HUES6 (cell line): ENCODE data around the gene SLC6A1.
"Not testable (repeated sequence)": the region's sequence is repeated elsewhere in the genome, so short reads cannot be mapped to it uniquely, and the experiment has no call there.

Experiments used
- H3K27ac ChIP-seq: 2 replicates; pipeline ENCODE4 v1.7.0; 2013; ENCODE audit warnings: low read depth, mild to moderate bottlenecking, low read length, inconsistent platforms
- H3K27me3 ChIP-seq: 2 replicates; pipeline ENCODE4 v1.6.1; 2013; ENCODE audit warnings: low read length; ENCODE audit not compliant: control insufficient read depth, insufficient read depth
- H3K36me3 ChIP-seq: 2 replicates; pipeline ENCODE4 v1.6.1; 2013; ENCODE audit warnings: low read length; ENCODE audit not compliant: control insufficient read depth, insufficient read depth
- H3K4me1 ChIP-seq: 2 replicates; pipeline ENCODE4 v1.6.1; 2013; ENCODE audit warnings: low read length; ENCODE audit not compliant: control insufficient read depth, insufficient read depth
- H3K4me3 ChIP-seq: 2 replicates; pipeline ENCODE4 v1.5.1; 2013; ENCODE audit warnings: low read depth, low read length
- H3K9ac ChIP-seq: one replicate; pipeline ENCODE4 v1.6.1; 2013; ENCODE audit warnings: mild to moderate bottlenecking, low read length
- H3K9me3 ChIP-seq: 2 replicates; pipeline ENCODE4 v1.6.1; 2013; ENCODE audit warnings: low read depth, low read length; ENCODE audit not compliant: control insufficient read depth, insufficient read depth

The SLC6A1 gene

DNA sequence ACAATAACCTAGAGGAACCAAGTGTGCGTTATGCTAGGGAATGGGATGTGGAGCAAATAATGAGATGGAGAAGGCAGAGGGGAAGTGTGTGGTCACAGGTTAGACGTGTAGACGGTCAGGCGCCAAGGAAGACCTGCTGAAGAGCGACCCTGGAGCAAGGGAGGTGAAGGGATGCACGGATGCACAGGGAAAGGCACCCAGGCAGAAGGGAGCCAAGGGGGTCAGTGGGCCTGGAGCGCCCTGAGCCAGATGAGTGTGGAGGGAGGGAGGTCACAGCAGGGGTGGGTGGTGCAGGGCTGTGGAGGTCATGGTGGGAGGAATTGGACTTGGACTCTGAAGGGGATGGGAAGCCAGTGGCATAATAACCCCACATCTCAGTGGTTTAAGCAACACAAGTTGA, 70.2 kb downstream of the SLC6A1 start:
- H3K27ac ChIP-seq: no peak overlapping the region
- H3K4me3 ChIP-seq: no peak overlapping the region
- H3K36me3 ChIP-seq: no peaks in the 10 kb centered on the region
- H3K9ac ChIP-seq: no peak overlapping the region
- H3K9me3 ChIP-seq: peaks cover 14% of the 10 kb centered on the region
- peaks cover 33% of the 10 kb centered on the region for H3K27me3 ChIP-seq
- H3K4me1 ChIP-seq: peaks cover 2% of the 10 kb centered on the region; the same call in 1 of the 2 replicates

DNA sequence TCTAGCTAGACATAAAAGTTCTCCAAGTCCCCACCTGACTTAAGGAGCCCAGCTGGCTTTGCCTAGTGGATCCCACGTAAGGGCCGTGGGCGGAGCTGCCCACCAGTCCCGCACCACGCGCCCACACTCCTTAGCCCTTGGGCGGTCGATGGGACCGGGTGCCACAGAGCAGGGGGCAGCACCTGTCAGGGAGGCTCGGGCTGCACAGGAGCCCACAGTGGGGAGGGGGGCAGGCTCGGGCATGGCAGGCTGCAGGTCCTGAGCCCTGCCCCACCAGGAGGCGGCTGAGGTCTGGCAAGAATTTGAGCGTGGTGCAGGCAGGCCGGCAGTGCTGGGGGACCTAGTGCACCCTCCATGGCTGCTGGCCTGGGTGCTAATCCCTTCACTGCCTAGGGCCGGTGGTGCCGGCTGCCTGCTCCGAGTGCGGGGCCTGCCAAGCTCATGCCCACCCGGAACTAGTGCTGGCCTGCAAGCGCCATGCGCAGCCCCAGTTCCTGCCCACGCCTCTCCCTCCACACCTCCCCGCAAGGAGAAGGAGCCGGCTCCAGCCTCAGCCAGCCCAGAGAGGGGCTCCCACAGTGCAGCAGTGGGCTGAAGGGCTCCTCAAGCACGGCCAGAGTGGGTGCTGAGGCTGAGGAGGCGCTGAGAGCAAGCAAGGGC, 78.7 kb downstream of the SLC6A1 start:
- Histone ChIP-seq H3K9me3 (peaks cover 23% of the 10 kb centered on the region), H3K9ac (no peak overlapping the region), H3K36me3 (no peaks in the 10 kb centered on the region), H3K4me3 (no peak overlapping the region), H3K27ac (no peak overlapping the region), H3K4me1 (no peaks in the 10 kb centered on the region), H3K27me3 (no peaks in the 10 kb centered on the region; the same call in 1 of the 2 replicates)

DNA sequence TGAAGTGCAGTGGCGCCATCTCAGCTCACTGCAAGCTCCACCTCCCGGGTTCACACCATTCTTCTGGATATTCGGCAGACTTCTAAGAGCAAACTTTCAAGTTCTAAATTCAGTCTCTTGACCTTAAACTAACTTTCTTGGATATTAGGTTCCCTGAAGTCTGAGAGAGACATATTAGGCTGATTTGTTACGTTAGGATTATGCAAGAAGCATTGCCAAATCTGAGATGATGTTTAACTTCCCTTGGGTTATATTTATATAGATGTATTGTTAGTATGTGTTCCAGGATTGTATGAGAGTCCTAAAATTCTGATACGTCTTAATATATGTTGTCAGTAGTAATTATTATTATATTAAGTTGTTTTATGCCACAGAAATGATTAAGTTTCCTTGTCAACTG, 80.1 kb downstream of the SLC6A1 start:
- H3K4me1 ChIP-seq: no peaks in the 10 kb centered on the region
- H3K9me3 ChIP-seq: peaks cover 21% of the 10 kb centered on the region
- no peak overlapping the region for H3K4me3 ChIP-seq
- no peak overlapping the region for H3K9ac ChIP-seq
- no peaks in the 10 kb centered on the region; the same call in 1 of the 2 replicates for H3K27me3 ChIP-seq
- no peak overlapping the region for H3K27ac ChIP-seq
- H3K36me3 ChIP-seq: no peaks in the 10 kb centered on the region

DNA sequence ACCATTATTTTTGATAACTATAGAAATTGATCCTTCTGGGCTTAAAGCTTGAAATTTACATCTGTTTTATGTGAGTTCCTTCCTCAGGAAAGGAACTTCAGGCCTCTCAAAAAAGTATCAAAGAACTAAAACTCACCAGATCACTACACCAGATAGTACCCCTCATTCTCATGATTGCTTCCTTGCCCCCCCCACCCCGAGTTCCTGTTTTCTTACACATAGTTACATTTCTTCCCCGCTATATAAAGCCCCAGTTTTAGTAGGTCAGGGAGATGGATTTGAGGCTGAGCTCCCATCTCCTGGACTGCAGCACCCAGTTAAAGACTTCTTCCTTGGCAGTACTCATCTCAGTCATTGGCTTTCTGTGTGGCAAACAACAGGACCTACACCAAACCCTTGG, 81.5 kb downstream of the SLC6A1 start:
- Histone ChIP-seq H3K27me3 (no peaks in the 10 kb centered on the region; the same call in 1 of the 2 replicates), H3K36me3 (no peaks in the 10 kb centered on the region), H3K4me1 (no peaks in the 10 kb centered on the region), H3K4me3 (no peak overlapping the region), H3K27ac (no peak overlapping the region), H3K9me3 (peaks cover 16% of the 10 kb centered on the region; the same call in 1 of the 2 replicates), H3K9ac (no peak overlapping the region)

DNA sequence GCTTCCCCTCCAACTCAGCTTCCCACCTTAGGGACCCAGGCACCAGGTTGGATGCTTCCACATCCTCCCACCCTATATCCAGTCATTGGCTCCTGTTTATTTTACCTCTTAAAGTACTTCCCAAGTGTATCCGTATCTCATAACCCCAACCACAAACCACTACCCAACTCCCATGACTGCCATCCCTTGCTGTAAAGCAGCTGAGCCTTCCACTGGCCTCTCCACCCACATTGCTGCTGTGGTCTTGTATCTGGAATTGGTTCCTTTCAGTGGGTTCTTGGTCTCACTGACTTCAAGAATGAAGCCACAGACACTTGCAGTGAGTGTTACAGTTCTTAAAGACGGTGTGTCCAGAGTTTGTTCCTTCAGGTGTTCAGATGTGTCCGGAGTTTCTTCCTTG, 81.9 kb downstream of the SLC6A1 start:
- peaks cover 16% of the 10 kb centered on the region; the same call in 1 of the 2 replicates for H3K9me3 ChIP-seq
- H3K36me3 ChIP-seq: no peaks in the 10 kb centered on the region
- H3K4me3 ChIP-seq: no peak overlapping the region
- H3K27me3 ChIP-seq: no peaks in the 10 kb centered on the region; the same call in 1 of the 2 replicates
- no peak overlapping the region for H3K9ac ChIP-seq
- H3K4me1 ChIP-seq: no peaks in the 10 kb centered on the region
- no peak overlapping the region for H3K27ac ChIP-seq

DNA sequence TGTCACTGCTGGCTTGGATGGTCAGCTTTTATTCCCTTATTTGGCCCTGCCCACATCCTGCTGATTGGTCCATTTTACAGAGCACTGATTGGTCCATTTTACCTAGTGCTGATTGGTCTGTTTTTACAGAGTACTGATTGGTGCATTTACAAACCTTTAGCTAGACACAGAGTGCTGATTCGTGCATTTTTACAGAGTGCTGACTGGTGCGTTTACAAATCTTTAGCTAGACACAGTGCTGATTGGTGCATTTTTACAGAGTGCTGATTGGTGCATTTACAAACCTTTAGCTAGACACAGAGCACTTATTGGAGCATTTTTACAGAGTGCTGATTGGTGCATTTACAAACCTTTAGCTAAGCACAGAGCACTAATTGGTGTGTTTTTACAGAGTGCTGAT, 82.6 kb downstream of the SLC6A1 start:
- H3K36me3 ChIP-seq, H3K27ac ChIP-seq, H3K27me3 ChIP-seq, H3K9ac ChIP-seq, H3K4me3 ChIP-seq, H3K4me1 ChIP-seq: not testable (repeated sequence)
- peaks cover 16% of the 10 kb centered on the region; the same call in 1 of the 2 replicates for H3K9me3 ChIP-seq

DNA sequence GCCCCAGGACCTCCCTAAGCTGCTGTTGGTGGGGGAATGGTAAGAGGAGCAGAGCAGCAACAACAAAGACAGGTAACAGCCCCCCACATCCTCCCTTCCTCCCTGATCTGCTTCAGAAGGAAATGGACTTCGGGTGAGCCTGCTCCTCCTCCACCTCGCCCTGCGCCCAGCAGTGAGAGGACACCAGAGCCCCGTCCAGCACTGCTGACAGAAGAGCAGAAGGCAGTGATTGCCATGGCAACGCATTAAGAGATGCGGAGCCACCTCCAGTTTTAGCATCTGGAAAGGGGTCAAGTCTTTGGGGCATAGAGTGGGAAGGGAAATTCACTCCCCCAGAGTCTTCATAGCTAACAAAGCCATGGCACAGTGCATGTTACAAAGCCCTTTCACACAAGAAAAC, 84.2 kb downstream of the SLC6A1 start:
- Histone ChIP-seq H3K9me3 (peaks cover 9% of the 10 kb centered on the region; the same call in 1 of the 2 replicates), H3K27ac (no peak overlapping the region), H3K36me3 (no peaks in the 10 kb centered on the region), H3K4me3 (no peak overlapping the region), H3K9ac (no peak overlapping the region), H3K4me1 (no peaks in the 10 kb centered on the region), H3K27me3 (no peaks in the 10 kb centered on the region; the same call in 1 of the 2 replicates)

DNA sequence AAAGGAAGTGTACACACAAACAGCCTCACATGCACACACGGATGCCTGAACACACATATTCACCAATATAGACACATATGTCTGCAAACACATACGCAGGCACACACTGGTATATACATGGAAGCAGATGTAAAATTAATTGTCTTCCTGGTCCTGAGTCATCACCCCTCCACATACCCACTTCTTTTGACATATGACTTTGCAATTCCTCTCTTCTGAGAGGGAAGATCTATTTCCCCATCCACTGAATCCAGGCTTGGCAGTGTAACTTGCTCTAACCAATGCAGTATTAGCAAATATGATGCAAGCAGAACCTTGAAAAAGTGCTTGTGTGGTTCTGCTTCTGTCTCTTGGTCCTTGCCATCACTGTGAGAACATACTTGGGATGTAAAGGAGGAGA, 84.9 kb downstream of the SLC6A1 start:
- no peaks in the 10 kb centered on the region for H3K4me1 ChIP-seq
- H3K9ac ChIP-seq: no peak overlapping the region
- H3K36me3 ChIP-seq: no peaks in the 10 kb centered on the region
- H3K27ac ChIP-seq: no peak overlapping the region
- H3K4me3 ChIP-seq: no peak overlapping the region
- H3K27me3 ChIP-seq: no peaks in the 10 kb centered on the region; the same call in 1 of the 2 replicates
- peaks cover 9% of the 10 kb centered on the region; the same call in 1 of the 2 replicates for H3K9me3 ChIP-seq

DNA sequence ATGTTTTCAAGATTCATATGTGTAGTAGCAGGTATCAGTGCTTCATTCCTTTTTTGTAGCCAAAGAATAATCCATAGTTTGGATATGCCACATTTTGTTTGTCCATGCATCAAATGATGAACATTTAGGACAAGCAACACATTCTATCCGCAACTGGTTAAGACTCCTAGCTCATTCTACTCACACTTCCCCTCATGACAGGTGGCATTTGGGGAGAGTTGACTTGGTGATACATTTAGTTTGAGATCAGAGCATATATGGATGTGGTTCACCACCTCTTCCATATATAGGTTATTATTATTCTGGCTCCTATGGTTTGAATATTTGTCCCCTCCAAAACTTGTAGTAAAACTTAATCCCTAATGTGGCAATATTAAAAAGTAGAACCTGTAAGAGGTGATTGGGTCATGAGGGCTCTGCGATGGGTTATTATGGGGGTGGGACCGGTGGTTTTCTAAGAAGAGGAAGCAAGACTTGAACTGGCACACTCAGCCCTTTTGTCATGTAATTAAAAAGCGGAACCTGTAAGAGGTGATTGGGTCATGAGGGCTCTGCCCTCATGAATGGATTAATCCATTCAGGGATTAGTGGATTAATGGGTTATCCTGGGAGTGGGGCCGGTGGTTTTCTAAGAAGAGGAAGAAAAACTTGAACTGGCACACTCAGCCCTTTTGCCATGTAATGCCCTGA, 86.4 kb downstream of the SLC6A1 start:
- Histone ChIP-seq H3K36me3 (no peaks in the 10 kb centered on the region), H3K4me1 (no peaks in the 10 kb centered on the region), H3K4me3 (no peak overlapping the region), H3K9me3 (peaks cover 9% of the 10 kb centered on the region; the same call in 1 of the 2 replicates), H3K27ac (no peak overlapping the region), H3K27me3 (no peaks in the 10 kb centered on the region; the same call in 1 of the 2 replicates), H3K9ac (no peak overlapping the region)

DNA sequence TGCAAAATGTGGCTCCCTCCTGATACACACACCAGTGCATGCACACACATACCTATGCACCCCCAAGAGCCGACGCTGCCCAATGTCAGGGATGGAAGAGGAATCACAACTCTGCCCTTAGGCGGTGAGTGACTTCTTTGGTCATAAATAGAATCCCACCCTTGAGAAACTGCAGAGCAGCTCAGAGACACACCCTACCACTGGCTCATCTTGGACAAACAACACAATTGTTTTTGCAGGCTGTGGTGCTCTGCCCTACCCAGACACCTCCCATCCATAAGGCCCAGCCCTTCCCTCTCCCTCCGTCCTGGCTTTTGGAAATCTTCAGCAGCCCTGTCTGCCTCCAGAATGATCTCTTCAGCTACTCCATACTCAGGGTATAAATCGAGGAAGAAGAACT, 87.9 kb downstream of the SLC6A1 start:
- Histone ChIP-seq H3K9ac (no peak overlapping the region), H3K27ac (no peak overlapping the region), H3K4me3 (no peak overlapping the region), H3K4me1 (no peaks in the 10 kb centered on the region), H3K36me3 (no peaks in the 10 kb centered on the region), H3K9me3 (no peaks in the 10 kb centered on the region), H3K27me3 (no peaks in the 10 kb centered on the region)

DNA sequence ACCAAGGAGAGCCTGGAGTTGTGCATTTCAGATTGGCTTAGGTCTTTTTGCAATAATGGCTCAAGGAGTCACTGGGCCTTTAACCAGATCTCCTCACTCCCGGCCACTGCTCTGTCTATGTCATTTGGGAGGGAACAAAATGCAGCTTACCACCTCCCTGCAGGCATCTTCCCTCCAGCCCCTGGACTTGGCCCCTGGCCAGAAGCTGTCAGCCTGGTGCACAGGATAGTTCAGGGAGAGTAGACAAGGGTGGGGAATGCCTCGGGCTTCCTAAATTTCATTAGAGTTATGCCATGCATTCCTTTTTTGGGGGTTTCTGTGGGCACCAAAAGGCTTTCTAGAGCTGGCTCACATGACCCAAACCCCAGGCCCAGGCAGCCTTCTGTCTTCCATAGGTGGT, 91.5 kb downstream of the SLC6A1 start:
- no peaks in the 10 kb centered on the region for H3K27me3 ChIP-seq
- no peak overlapping the region for H3K27ac ChIP-seq
- H3K9me3 ChIP-seq: no peaks in the 10 kb centered on the region
- H3K36me3 ChIP-seq: no peaks in the 10 kb centered on the region
- H3K4me1 ChIP-seq: no peaks in the 10 kb centered on the region
- H3K4me3 ChIP-seq: no peak overlapping the region
- H3K9ac ChIP-seq: no peak overlapping the region
